ENCODE measurements around the gene HYAL1.

The HYAL1 gene

GRCh38 chr3:50260027-50260941 lies 43.1 kb downstream of the HYAL1 start:
- DNase-seq (ENCODE audit: low read depth), result no peak

GRCh38 chr3:50259432-50260026 lies 43.8 kb downstream of the HYAL1 start:
- no peak for DNase-seq (ENCODE audit: low read depth)

GRCh38 chr3:50258979-50259378 lies 44.4 kb downstream of the HYAL1 start:
- DNase-seq (ENCODE audit: low read depth), result no peak

GRCh38 chr3:50258029-50258680 lies 45.2 kb downstream of the HYAL1 start:
- DNase-seq (ENCODE audit: low read depth), result no peak

- DNase-seq (ENCODE audit: low read depth), result no peak
Observed at GRCh38 chr3:50256978-50257890, 46.1 kb downstream of the HYAL1 start.

GRCh38 chr3:50255251-50255615 lies 48.1 kb downstream of the HYAL1 start:
- no peak for DNase-seq (ENCODE audit: low read depth)

- DNase-seq (ENCODE audit: low read depth), result no peak
Observed at GRCh38 chr3:50254577-50255250, 48.7 kb downstream of the HYAL1 start.

GRCh38 chr3:50251220-50251619 lies 52.2 kb downstream of the HYAL1 start:
- peak; percentile 87 for DNase-seq (ENCODE audit: low read depth)

GRCh38 chr3:50250514-50250913 lies 52.9 kb downstream of the HYAL1 start:
- no peak for DNase-seq (ENCODE audit: low read depth)

Data from non-pigmented ciliary epithelial cell (primary cell).